A549 (cell line): Measurements from ENCODE around the gene CD96. TPM values are rescaled to one million over a fixed set of nuclear protein-coding genes. Genes with fewer than 3 reads are reported as not detected.

ENCODE experiments used
- ATAC-seq, 2 experiments: fragments of 200-7000 bp in 1 of 2; fragments of >200 bp in 1 of 2; cut with Nextera tagmentation in 1 of 2; cut with Tn5 transposase in 1 of 2; 3 replicates each; pipeline versions ENCODE4 v1.8.0 to v1.9.1; 2018 to 2020; ENCODE audit warnings: mild to moderate bottlenecking in 1 of 2, moderate library complexity in 1 of 2
- CTCF ChIA-PET: fragments of 300-600 bp; sonication (Branson Sonifier 250); formaldehyde crosslinking; extraction: SDS; loops from one replicate; lab custom pipeline; 2021; ENCODE audit warnings: antibody characterized with exemption, inconsistent platforms; lab: Yijun Ruan, JAX
- POLR2A ChIA-PET: fragments of 350-600 bp; formaldehyde crosslinking; extraction: SDS; loops from one replicate; lab custom pipeline; 2021; ENCODE audit warnings: antibody characterized with exemption, inconsistent platforms; lab: Yijun Ruan, JAX
- DNase-seq, 2 experiments: peaks; one replicate each; pipeline versions ENCODE4 v3.0.0 to v3.0.0-alpha.2; 2011 to 2016; ENCODE audit warnings: low read depth in 1 of 2, low spot score in 1 of 2
- FAIRE-seq: peaks from 2 replicates; lab custom pipeline; 2011; peaks lifted over from hg19 to GRCh38; lab: Jason Lieb, UNC
- H3K27ac ChIP-seq, 2 experiments: fragments of >200 bp; sonication (Bioruptor Twin); formaldehyde crosslinking; 3 replicates each; pipeline ENCODE4 v1.5.1; 2016 to 2017
- H3K4me1 ChIP-seq: fragments of >200 bp; sonication (Bioruptor Twin); formaldehyde crosslinking; 3 replicates; pipeline ENCODE4 v1.6.1; 2016
- H3K4me2 ChIP-seq: fragments of >200 bp; sonication (Bioruptor Twin); formaldehyde crosslinking; 3 replicates; pipeline ENCODE4 v1.6.1; 2016
- H3K4me3 ChIP-seq: fragments of >200 bp; sonication (Bioruptor Twin); formaldehyde crosslinking; 3 replicates; pipeline ENCODE4 v1.5.1; 2016
- H3K9me3 ChIP-seq: fragments of >200 bp; sonication (Bioruptor Twin); formaldehyde crosslinking; 3 replicates; pipeline ENCODE4 v1.6.1; 2016
- BHLHE40 ChIP-seq: IDR thresholded peaks from 2 replicates; pipeline ENCODE4 v1.6.1; 2012; ENCODE audit warnings: low read depth, low read length, inconsistent platforms
- CBX2 ChIP-seq: fragments of 200-600 bp; sonication (generic); IDR thresholded peaks from 2 replicates; pipeline ENCODE4 v1.6.1; 2016; ENCODE audit warnings: low read depth, mild to moderate bottlenecking, borderline replicate concordance
- CBX8 ChIP-seq: fragments of 200-600 bp; sonication (generic); IDR thresholded peaks from 2 replicates; pipeline ENCODE4 v1.6.1; 2016
- CEBPB ChIP-seq, 2 experiments: fragments of >200 bp in 1 of 2; sonication (Bioruptor Twin) in 1 of 2; formaldehyde crosslinking in 1 of 2; IDR thresholded peaks; 2 replicates each; pipeline ENCODE4 v1.6.1; 2012 to 2016
- CHD2 ChIP-seq: fragments of 150-350 bp; IDR thresholded peaks from 2 replicates; pipeline ENCODE4 v1.6.1; 2014; ENCODE audit warnings: low read length; ENCODE audit not compliant: partially characterized antibody
- EHF ChIP-seq: fragments of 250-450 bp; sonication (Bioruptor Pico); IDR thresholded peaks from 2 replicates; pipeline ENCODE4 v1.5.0; 2020; ENCODE audit warnings: mild to moderate bottlenecking
- EHMT2 ChIP-seq: fragments of 200-600 bp; sonication (generic); IDR thresholded peaks from 2 replicates; pipeline ENCODE4 v1.6.1; 2016; ENCODE audit warnings: antibody characterized with exemption, low read depth, mild to moderate bottlenecking, moderate library complexity
- ELK1 ChIP-seq: fragments of 150-350 bp; IDR thresholded peaks from 2 replicates; pipeline ENCODE4 v1.6.1; 2014; ENCODE audit warnings: low read depth, mild to moderate bottlenecking, low read length
- ESRRA ChIP-seq: fragments of 150-350 bp; IDR thresholded peaks from 2 replicates; pipeline ENCODE4 v1.6.1; 2014; ENCODE audit warnings: mild to moderate bottlenecking, low read length, borderline replicate concordance
- FOSL2 ChIP-seq, 2 experiments: fragments of 450-650 bp in 1 of 2; fragments of >200 bp in 1 of 2; sonication (Bioruptor Twin) in 1 of 2; formaldehyde crosslinking; IDR thresholded peaks; 2 replicates each; pipeline versions ENCODE4 v1.5.0 to v1.6.1; 2016 to 2020; ENCODE audit warnings: mild to moderate bottlenecking in 1 of 2, moderate library complexity in 1 of 2
- FOXS1 ChIP-seq: fragments of 250-450 bp; sonication (Bioruptor Pico); IDR thresholded peaks from 2 replicates; pipeline ENCODE4 v1.5.0; 2020; ENCODE audit warnings: mild to moderate bottlenecking, moderate library complexity
- GATA3 ChIP-seq: IDR thresholded peaks from 2 replicates; pipeline ENCODE4 v1.6.1; 2012; ENCODE audit warnings: borderline replicate concordance
- HDAC2 ChIP-seq: fragments of 200-600 bp; sonication (generic); IDR thresholded peaks from 2 replicates; pipeline ENCODE4 v1.6.1; 2016
- HEYL ChIP-seq: fragments of 250-450 bp; sonication (Bioruptor Pico); IDR thresholded peaks from 2 replicates; pipeline ENCODE4 v1.8.0; 2021; ENCODE audit warnings: mild to moderate bottlenecking, moderate library complexity
- HMGXB4 ChIP-seq: fragments of 250-450 bp; sonication (Bioruptor Pico); IDR thresholded peaks from 2 replicates; pipeline ENCODE4 v1.5.0; 2021; ENCODE audit warnings: mild to moderate bottlenecking, moderate library complexity, borderline replicate concordance
- HOXA7 ChIP-seq: fragments of 250-450 bp; sonication (Bioruptor Pico); IDR thresholded peaks from 2 replicates; pipeline ENCODE4 v1.5.0; 2020; ENCODE audit warnings: mild to moderate bottlenecking, moderate library complexity
- HOXB13 ChIP-seq: fragments of 250-450 bp; sonication (Bioruptor Pico); IDR thresholded peaks from 2 replicates; pipeline ENCODE4 v1.5.0; 2020; ENCODE audit warnings: low read depth, mild to moderate bottlenecking, moderate library complexity
- KDM1A ChIP-seq: fragments of 200-600 bp; sonication (generic); IDR thresholded peaks from 2 replicates; pipeline ENCODE4 v1.6.1; 2016; ENCODE audit warnings: low read depth, mild to moderate bottlenecking
- MAZ ChIP-seq: fragments of 150-350 bp; IDR thresholded peaks from 2 replicates; pipeline ENCODE4 v1.6.1; 2014; ENCODE audit warnings: antibody characterized with exemption, low read depth, low read length, borderline replicate concordance
- NPAS2 ChIP-seq: fragments of 250-450 bp; sonication (Bioruptor Pico); IDR thresholded peaks from 2 replicates; pipeline ENCODE4 v1.8.0; 2022; ENCODE audit warnings: mild to moderate bottlenecking, moderate library complexity, borderline replicate concordance
- NR3C1 ChIP-seq: fragments of >200 bp; sonication (Bioruptor Twin); formaldehyde crosslinking; IDR thresholded peaks from 3 replicates; pipeline ENCODE4 v1.6.1; 2017
- PBX3 ChIP-seq: IDR thresholded peaks from 2 replicates; pipeline ENCODE4 v1.6.1; 2012
- POLR2AphosphoS2 ChIP-seq: conservative IDR thresholded peaks from 2 replicates; pipeline ENCODE4 v1.6.1; 2012; ENCODE audit warnings: low read length, improper control_type of control experiment, inconsistent platforms
- RARB ChIP-seq: fragments of 250-450 bp; sonication (Bioruptor Pico); IDR thresholded peaks from 2 replicates; pipeline ENCODE4 v1.8.0; 2021; ENCODE audit warnings: mild to moderate bottlenecking, moderate library complexity
- RCOR1 ChIP-seq: fragments of 150-350 bp; IDR thresholded peaks from 2 replicates; pipeline ENCODE4 v1.6.1; 2014; ENCODE audit warnings: antibody characterized with exemption, low read length, low read depth
- RFX5 ChIP-seq: fragments of 450-650 bp; IDR thresholded peaks from 2 replicates; pipeline ENCODE4 v1.7.1; 2014; ENCODE audit warnings: antibody characterized with exemption, mild to moderate bottlenecking, moderate library complexity
- RNF2 ChIP-seq: fragments of 200-600 bp; sonication (generic); IDR thresholded peaks from 2 replicates; pipeline ENCODE4 v1.6.1; 2016; ENCODE audit warnings: low read depth, mild to moderate bottlenecking, antibody characterized with exemption, moderate library complexity, borderline replicate concordance
- USF2 ChIP-seq: fragments of 450-650 bp; IDR thresholded peaks from 2 replicates; pipeline ENCODE4 v1.6.1; 2014; ENCODE audit warnings: antibody characterized with exemption
- ZC3H11A ChIP-seq: fragments of 450-650 bp; IDR thresholded peaks from 2 replicates; pipeline ENCODE4 v1.6.1; 2014; ENCODE audit warnings: antibody characterized with exemption, mild to moderate bottlenecking
- ZNF302 ChIP-seq: fragments of 250-450 bp; sonication (Bioruptor Pico); IDR thresholded peaks from 2 replicates; pipeline ENCODE4 v1.9.0; 2021; ENCODE audit warnings: inconsistent platforms, mild to moderate bottlenecking, moderate library complexity
- WGBS: methylation state at CpG from one replicate; pipeline ENCODE4 v1.1.6; 2017; ENCODE audit errors: missing lambda C conversion rate; 5-methylcytosine and 5-hydroxymethylcytosine counted together
- polyA plus RNA-seq, 4 experiments: library from polyadenylated mRNA; depleted of rRNA in 3 of 4; stranded (reverse); fragments of >200 nt; fragmentation: RNase III in 1 of 4; extraction: RNeasy Plus Mini Kit Qiagen cat#74134 plus additional on column Dnase treatment in 1 of 4; gene quantifications; 2 replicates in 3 of 4; 3 replicates in 1 of 4; pipeline ENCODE4 v1.2.3, GENCODE V29; 2011 to 2017
- TF ChIP-seq, protein P1 (sequence below): IDR thresholded peaks from 2 replicates; pipeline ENCODE4 v1.6.1; 2012
- TF ChIP-seq, protein P2 (sequence below): IDR thresholded peaks from 2 replicates; pipeline ENCODE4 v1.6.1; 2012; ENCODE audit warnings: low read depth, borderline replicate concordance

CD96 gene
- polyA plus RNA-seq, 2 of the 4 experiments (the other 2 are of a cell fraction): not detected

GRCh38 chr3:111506435-111506834, 35.6 kb upstream of the CD96 start:
- POLR2A ChIA-PET: no interaction called here
- FAIRE-seq (no peak), DNase-seq (no peak), ATAC-seq (no peak)
- WGBS: 76% methylated on average over 1 of the region's 1 CpG
- Histone ChIP-seq H3K4me2 (no peak overlapping the region), H3K27ac (no peak overlapping the region), H3K4me1 (no peaks in the 10 kb centered on the region), H3K4me3 (no peak overlapping the region), H3K9me3 (no peaks in the 10 kb centered on the region)
- CTCF ChIA-PET: no interaction called here
- TF ChIP-seq, protein P1, sequence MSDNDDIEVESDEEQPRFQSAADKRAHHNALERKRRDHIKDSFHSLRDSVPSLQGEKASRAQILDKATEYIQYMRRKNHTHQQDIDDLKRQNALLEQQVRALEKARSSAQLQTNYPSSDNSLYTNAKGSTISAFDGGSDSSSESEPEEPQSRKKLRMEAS: no peak
- TF ChIP-seq HOXA7 (CRISPR knock-in tag): no peak
- no peak for TF ChIP-seq EHF (CRISPR knock-in tag)
- no peak for TF ChIP-seq CBX8
- TF ChIP-seq EHMT2: no peak
- no peak for TF ChIP-seq HEYL (CRISPR knock-in tag)
- no peak for TF ChIP-seq RFX5
- TF ChIP-seq FOSL2 (IDR thresholded peaks at IDR 0.05): no peak
- no peak for TF ChIP-seq FOSL2 (CRISPR knock-in tag; IDR thresholded peaks at IDR 0.05)

- Histone ChIP-seq H3K4me3 (no peak overlapping the region), H3K9me3 (no peaks in the 10 kb centered on the region), H3K4me2 (no peak overlapping the region), H3K4me1 (no peaks in the 10 kb centered on the region), H3K27ac (no peak overlapping the region)
- TF ChIP-seq RCOR1: no peak
- TF ChIP-seq EHF (CRISPR knock-in tag): no peak
- TF ChIP-seq NR3C1: no peak
- TF ChIP-seq NPAS2 (CRISPR knock-in tag): no peak
- TF ChIP-seq USF2: no peak
- no peak for TF ChIP-seq CBX2
- TF ChIP-seq CEBPB (IDR thresholded peaks at IDR 0.05): no peak
- TF ChIP-seq, protein P2, sequence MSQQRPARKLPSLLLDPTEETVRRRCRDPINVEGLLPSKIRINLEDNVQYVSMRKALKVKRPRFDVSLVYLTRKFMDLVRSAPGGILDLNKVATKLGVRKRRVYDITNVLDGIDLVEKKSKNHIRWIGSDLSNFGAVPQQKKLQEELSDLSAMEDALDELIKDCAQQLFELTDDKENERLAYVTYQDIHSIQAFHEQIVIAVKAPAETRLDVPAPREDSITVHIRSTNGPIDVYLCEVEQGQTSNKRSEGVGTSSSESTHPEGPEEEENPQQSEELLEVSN: no peak
- TF ChIP-seq HOXA7 (CRISPR knock-in tag): no peak
- TF ChIP-seq ESRRA: no peak
- TF ChIP-seq HMGXB4 (CRISPR knock-in tag): no peak
- TF ChIP-seq KDM1A: no peak
- no peak for TF ChIP-seq FOXS1
- no peak for TF ChIP-seq ZC3H11A
- DNase-seq: no peak
- 63% methylated on average over 4 of the region's 4 CpGs for WGBS
- ChIA-PET POLR2A (no interaction called here), CTCF (no interaction called here)
- no peak for ATAC-seq
- no peak for FAIRE-seq
These were observed 32.7 kb upstream of the CD96 start for GRCh38 chr3:111509308-111509707.

DNA sequence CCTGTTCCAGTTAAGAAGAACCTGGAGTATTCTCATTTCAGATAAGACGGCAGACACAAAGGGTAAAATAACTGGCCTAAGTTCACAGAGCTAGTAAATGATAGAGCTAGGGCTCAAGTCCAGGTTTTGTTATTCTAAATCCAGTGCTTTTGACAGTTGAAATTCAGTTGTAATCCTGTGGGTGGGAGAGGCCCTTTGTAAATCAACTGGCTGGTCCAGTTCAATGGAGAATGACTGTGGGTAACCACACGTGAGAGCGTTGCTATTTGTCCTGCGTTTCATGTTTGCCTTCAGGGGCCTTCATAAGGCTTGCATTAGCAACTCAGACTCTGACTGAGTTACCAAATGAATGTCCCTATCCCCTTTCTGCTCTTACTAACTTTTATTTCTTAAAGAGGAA, 24.2 kb upstream of the CD96 start:
- no peak overlapping the region for H3K4me3 ChIP-seq
- ATAC-seq (no peak), FAIRE-seq (no peak), DNase-seq (no peak)
- no peaks in the 10 kb centered on the region for H3K9me3 ChIP-seq
- no peak overlapping the region for H3K27ac ChIP-seq
- no peak overlapping the region for H3K4me2 ChIP-seq
- no peaks in the 10 kb centered on the region for H3K4me1 ChIP-seq
- POLR2A ChIA-PET: no interaction called here
- 76% methylated on average over 4 of the region's 4 CpGs for WGBS
- CTCF ChIA-PET: no interaction called here
- no peak for TF ChIP-seq RCOR1
- TF ChIP-seq ELK1: no peak
- no peak for TF ChIP-seq PBX3
- no peak for TF ChIP-seq BHLHE40
- TF ChIP-seq ZNF302 (CRISPR knock-in tag): no peak
- TF ChIP-seq EHMT2: no peak
- no peak for TF ChIP-seq GATA3
- TF ChIP-seq HOXB13: no peak
- TF ChIP-seq RARB: no peak
- TF ChIP-seq POLR2AphosphoS2: no peak
- TF ChIP-seq ZC3H11A: no peak
- no peak for TF ChIP-seq CHD2
- TF ChIP-seq HDAC2: no peak
- TF ChIP-seq RNF2: no peak
- TF ChIP-seq MAZ: no peak
